Measurements from ENCODE around the gene PCBP3. TPM values are rescaled to one million over a fixed set of nuclear protein-coding genes. Genes with fewer than 3 reads are reported as not detected.

Gene PCBP3
- total and polyA plus RNA-seq, 2 of the 8 experiments (the other 6 are each of a cell fraction or from before 2014, with no cell fraction given) = 3.5 to 6.3 TPM

GRCh38 chr21:45723049-45723958, 79.8 kb downstream of the PCBP3 start:
- Histone ChIP-seq H3K56ac (replicated peaks; ENCODE audit: insufficient read length, low read depth, low read length) (no peak overlapping the region), H3K4me1 (replicated peaks in 1 of 4; ENCODE audit: control insufficient read depth in 3 of 4, insufficient read depth in 4 of 4, low read length in 3 of 4) (0 out of 7 replicates have a peak, but pooled peaks cover 0 to 2% (median 0%) of the 10 kb centered on the region in 4 experiments), H3K14ac (ENCODE audit: insufficient read length) (no peak overlapping the region), H2BK20ac (ENCODE audit: low read length) (no peak overlapping the region), H3K9me3 (ENCODE audit: insufficient read depth in 2 of 2, low read depth in 1 of 2, low read length in 1 of 2) (no peaks in the 10 kb centered on the region), H3K23me2 (ENCODE audit: low read depth, low read length) (no peaks in the 10 kb centered on the region), H3K27me3 (replicated peaks in 1 of 4; ENCODE audit: control insufficient read depth in 3 of 4, extremely low read depth in 1 of 4, insufficient read depth in 3 of 4, low read length in 3 of 4) (no peaks in the 10 kb centered on the region; a peak in 1 of 7 replicates), H4K20me1 (replicated peaks in 1 of 2; ENCODE audit: control insufficient read depth in 1 of 2, insufficient read depth in 2 of 2, low read length in 2 of 2) (peaks cover 0 to 2% of the 10 kb centered on the region in 2 experiments), H2AFZ (ENCODE audit: low read length) (no peak overlapping the region), H3K4me3 (ENCODE audit: extremely low read depth in 1 of 4, insufficient read depth in 2 of 4, low read depth in 3 of 4, low read length in 4 of 4) (no peak overlapping the region), H3K27ac (ENCODE audit: low read depth, low read length) (no peak overlapping the region), H4K91ac (replicated peaks; ENCODE audit: insufficient read length, low read length) (no peak overlapping the region), H3K4ac (replicated peaks; ENCODE audit: insufficient read length, low read depth, low read length) (no peak overlapping the region), H3K79me2 (ENCODE audit: control insufficient read depth in 1 of 2, insufficient read depth in 2 of 2, low read length in 2 of 2) (no peaks in the 10 kb centered on the region), H4K5ac (ENCODE audit: insufficient read length, low read depth, low read length) (no peak overlapping the region), H3K4me2 (ENCODE audit: insufficient read depth in 1 of 2, low read depth in 2 of 2, low read length in 2 of 2) (no peak overlapping the region), H3K18ac (ENCODE audit: extremely low read depth, low read length) (no peak overlapping the region), H4K8ac (ENCODE audit: extremely low read depth, insufficient read depth, low read length) (no peak overlapping the region; the same call in 1 of the 2 replicates), H2BK120ac (replicated peaks; ENCODE audit: low read depth, low read length) (no peak overlapping the region), H2AK5ac (ENCODE audit: low read depth, low read length) (no peak overlapping the region), H3K23ac (ENCODE audit: insufficient read length) (no peak overlapping the region), H2BK5ac (ENCODE audit: low read depth, low read length) (no peak overlapping the region), H3K79me1 (ENCODE audit: low read depth, low read length) (no peaks in the 10 kb centered on the region; the same call in 1 of the 2 replicates), H2BK15ac (ENCODE audit: low read length) (no peak overlapping the region), H3K9ac (replicated peaks in 1 of 4; ENCODE audit: extremely low read depth in 1 of 4, low read depth in 3 of 4, low read length in 3 of 4) (no peak overlapping the region), H3K36me3 (ENCODE audit: control insufficient read depth in 2 of 4, insufficient read depth in 4 of 4, low read length in 3 of 4) (no peaks in the 10 kb centered on the region), H2BK12ac (ENCODE audit: low read depth, low read length) (no peak overlapping the region)
- DNase-seq (ENCODE audit: low read depth in 1 of 2, low spot score in 2 of 2) (no peak), FAIRE-seq (no peak)
- TF ChIP-seq USF2 (IDR thresholded peaks at IDR 0.05; ENCODE audit: low read length) (no peak), MAX (IDR thresholded peaks at IDR 0.05) (peak; percentile 21; the same call in 1 of the 2 replicates), RFX5 (IDR thresholded peaks at IDR 0.05; ENCODE audit: borderline replicate concordance, low read depth, low read length) (no peak), ATF2 (IDR thresholded peaks at IDR 0.05; ENCODE audit: low read length) (no peak)
- 87% methylated on average over 10 of the region's 10 CpGs; no CpG with 5 or more reads in 1 of the 2 experiments for WGBS, 2 experiments (ENCODE audit: extremely low coverage in 1 of 2, insufficient coverage in 1 of 2, insufficient read length in 1 of 2, insufficient replicate concordance in 2 of 2, low coverage in 1 of 2, low lambda C conversion rate in 2 of 2, missing lambda C conversion rate in 1 of 2)
- CTCF ChIA-PET (ENCODE audit: partially characterized antibody) = interaction anchor here (0.8 to 1.2 kb wide), 5 partner anchors 10 to 127 kb away, joined by 3 to 5 read pairs (median 4); no protein-coding TSS in a partner anchor
- POLR2A ChIA-PET (ENCODE audit: partially characterized antibody) = no interaction called here
